Epithelial cell of prostate (primary cell): ENCODE measurements around the gene HMGN1.
"Not testable (repeated sequence)": the region's sequence is repeated elsewhere in the genome, so short reads cannot be mapped to it uniquely, and the experiment has no call there.

Experiments used
- DNase-seq: peaks from one replicate; pipeline ENCODE4 v3.0.0-alpha.2; 2011; ENCODE audit warnings: low read depth, low spot score
- H3K27ac ChIP-seq: fragments of 450-650 bp; 2 replicates; pipeline ENCODE4 v1.5.1; 2017; ENCODE audit warnings: mild to moderate bottlenecking

The HMGN1 gene, protein sequence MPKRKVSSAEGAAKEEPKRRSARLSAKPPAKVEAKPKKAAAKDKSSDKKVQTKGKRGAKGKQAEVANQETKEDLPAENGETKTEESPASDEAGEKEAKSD

DNA sequence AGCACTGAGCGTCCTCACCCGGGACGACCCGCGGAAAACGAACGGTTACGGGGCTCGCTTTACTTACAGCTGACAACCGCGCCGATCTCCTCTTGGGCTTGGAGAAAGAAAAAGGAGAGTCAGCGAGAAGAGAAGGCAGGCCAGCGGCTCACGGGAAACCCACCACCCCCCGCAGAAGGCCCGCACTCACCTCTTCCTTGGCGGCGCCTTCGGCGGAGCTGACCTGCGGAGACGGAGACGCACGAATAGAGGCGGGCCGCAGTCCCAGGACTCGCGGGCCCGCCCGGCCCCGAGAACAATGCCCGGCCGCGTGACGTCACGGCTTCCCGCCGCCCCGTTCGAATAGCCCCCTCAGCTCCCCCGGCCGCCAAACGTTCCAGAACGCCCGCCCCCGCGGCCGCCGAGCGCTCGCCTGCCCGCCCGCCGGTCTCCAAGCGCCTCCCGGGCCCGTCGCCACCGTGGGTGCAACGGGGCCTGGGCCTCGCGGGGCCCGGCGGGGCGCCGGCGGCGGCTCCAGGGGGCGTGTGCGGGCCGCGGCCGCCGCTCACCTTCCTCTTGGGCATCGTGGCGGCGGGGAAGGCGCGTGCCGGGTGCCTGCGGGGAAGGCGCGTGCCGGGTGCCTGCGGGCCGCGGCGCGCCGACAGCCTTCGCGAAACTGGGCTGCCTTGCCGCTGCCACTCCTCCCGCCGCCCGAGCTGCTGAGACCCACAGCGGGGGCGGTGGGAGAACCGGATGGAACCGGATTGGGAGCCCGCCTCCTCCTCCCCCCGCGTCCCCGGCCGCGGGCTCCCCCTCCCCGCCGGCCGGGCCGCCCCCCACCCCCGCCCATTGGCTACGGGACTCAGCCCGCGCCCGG is at the start of gene HMGN1:
HMGN1 (minus strand) TSS at position 734 of the 856 bp plus-strand sequence; CDS start at position 563, 171 bp downstream.
- DNase-seq, result peak; percentile 41
- peak within 1 kb of the TSS; percentile 97 for H3K27ac ChIP-seq

DNA sequence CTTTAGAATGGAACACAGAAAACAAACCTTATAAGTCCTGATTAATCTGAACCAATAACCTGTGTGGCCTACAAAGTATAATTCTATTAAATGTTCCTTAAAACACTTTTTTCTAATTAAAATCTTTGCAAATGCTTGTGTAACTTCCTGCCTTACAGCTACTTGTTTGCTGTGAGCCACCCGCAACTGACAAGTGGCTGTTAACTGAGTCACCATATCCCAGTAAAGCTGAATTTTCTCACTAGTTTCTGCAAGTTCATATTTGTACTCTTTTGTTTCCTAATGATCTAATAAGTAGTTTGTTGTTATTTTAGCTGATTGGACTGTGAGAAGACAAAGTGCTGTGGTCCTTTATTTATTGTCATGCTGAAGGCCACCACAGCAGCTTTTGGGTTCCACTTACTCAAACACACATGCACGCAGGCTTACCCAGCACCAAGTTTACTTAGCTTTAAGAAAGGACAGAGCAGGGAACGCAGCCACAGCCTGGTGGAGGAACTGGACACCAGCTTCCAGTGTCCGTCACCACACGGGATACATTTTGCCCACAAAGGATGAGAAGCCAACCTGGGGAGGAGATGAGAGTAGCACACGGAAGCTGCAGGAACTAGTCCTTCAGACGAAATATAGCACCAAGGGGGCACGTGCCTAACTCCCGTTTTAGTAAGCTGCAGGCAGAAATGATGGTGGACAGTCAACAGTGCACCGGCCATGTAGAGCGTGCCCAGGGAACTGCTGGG is 48.9 kb upstream of the HMGN1 start:
- no peak for DNase-seq
- peak overlapping the region; percentile 7 for H3K27ac ChIP-seq

DNA sequence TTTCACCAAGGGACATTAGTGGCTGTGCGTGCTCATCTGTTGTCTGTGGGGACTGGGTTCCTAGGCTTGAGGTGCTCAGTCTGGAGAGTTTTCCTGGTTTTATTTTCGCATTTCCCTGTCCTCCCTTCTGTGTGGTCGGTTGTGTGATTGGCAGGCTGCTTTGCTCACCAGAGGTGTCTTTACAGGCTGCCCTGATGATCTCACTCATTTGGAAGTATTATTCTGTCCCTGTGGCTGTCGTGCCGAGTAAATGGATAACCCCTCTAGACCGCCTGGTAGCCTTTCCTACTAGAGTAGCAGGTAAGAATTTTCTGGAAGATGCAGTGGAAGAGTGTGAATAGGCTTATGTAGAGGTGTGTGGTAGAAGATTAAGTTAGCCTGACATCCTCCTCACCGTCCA is 44.1 kb upstream of the HMGN1 start:
- no peak overlapping the region for H3K27ac ChIP-seq
- DNase-seq, result no peak

DNA sequence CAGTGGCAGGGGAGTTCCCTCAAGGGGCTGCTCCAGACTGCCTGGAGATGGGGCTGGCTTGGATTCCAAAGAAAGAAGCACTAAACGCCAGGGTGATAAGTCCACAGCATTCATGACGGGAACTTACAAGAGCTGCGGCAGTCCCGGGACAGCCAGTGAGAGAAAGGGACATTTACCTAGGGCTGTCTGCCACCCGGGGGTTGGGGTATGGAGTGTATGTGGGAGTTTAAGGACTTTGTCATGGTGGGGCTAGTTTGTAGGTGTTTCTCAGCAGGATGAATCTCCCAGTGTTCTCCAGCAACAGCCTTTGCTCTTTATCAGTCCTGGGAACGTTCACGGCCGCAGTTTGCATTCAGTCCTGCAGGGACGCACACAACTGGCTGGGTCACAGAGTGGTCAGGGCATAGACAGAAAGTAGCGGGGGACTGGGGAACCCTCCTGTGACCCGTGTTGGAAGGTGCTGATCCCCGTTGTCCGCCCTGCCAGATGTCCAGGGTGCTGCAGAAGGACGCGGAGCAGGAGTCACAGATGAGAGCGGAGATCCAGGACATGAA is 41.4 kb upstream of the HMGN1 start:
- DNase-seq, result no peak
- H3K27ac ChIP-seq, result no peak overlapping the region

DNA sequence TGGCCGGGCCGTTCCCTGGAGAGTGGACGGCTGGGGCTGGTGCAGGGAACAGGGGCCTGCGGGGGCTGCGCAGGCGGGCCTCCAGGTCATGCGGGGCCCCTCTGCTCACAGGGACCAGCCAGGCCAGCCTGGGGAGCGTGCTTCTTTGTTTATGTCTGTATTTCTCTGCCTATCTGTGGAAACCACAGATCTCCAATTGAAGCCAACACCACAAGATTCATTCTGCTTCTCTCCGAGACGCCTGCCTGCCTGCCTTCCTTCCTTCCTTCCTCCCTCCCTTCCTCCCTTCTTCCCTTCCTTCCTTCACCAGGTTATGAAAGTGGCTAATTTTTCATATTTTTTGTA is 39.9 kb upstream of the HMGN1 start:
- DNase-seq, result no peak
- H3K27ac ChIP-seq, result no peak overlapping the region

DNA sequence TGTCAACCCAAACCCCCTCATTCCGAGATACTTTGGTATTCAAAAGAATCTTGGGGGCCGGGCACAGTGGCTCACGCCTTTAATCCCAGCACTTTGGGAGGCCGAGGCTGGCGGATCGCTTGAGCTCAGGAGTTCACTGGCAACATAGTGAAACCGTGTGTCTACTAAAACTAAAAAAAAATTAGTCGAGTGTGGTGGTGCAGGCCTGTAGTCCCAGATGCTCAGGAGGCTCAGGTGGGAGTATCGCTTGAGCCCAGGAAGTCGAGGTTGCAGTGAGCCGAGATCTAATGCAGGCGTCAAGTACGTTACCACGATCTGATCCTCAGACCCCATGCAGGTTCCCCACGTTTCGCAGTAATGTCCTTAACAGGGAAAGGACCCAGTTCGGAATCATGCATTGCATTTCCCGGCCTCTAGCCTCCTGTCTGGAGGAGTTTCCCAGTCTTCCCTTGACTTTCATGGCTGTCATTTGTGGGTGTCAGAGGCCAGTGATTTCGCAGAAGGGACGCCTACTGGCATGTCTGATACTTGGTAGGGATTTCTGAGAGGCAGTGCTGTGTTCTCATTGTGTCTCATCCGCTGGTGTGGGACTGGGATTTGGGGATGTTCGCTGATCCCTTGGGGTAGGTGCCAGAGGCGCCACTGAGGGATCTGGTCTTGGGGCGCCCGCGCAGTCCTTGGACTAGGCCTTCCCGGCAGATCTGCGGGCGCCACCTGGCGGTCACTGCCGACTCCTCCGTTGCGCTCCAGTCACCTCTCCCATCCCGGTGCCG is 39.3 kb upstream of the HMGN1 start:
- DNase-seq, result no peak
- peak overlapping the region; percentile 59 for H3K27ac ChIP-seq

DNA sequence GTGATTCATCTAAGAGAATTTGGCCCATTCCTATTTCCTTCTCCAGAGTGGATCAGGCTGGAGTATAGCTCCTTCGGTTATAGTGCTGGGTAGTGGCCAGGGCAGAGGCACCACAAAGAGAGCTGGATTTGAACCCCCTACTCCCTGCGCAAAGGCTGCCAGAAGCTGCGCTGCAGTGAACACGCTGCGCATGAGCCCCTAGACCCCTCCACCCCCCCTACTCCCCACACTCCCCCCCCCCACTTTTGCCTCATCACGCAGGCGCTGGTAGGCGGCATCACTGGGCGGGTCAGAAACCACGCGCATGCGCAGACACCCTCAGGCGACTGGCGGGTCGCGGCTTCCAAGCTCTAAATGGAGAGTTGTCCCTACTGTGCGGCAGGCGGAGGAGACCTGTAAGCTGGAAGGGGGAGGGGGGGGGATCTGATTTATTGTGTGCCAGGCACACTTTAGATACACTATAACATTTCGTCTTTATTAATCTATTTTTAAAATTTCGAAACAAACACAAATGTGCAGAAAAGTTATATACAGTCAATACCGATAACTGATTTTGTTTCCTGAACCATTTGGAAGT is 38.7 kb upstream of the HMGN1 start:
- DNase-seq, result no peak
- peak overlapping the region; percentile 59 for H3K27ac ChIP-seq

DNA sequence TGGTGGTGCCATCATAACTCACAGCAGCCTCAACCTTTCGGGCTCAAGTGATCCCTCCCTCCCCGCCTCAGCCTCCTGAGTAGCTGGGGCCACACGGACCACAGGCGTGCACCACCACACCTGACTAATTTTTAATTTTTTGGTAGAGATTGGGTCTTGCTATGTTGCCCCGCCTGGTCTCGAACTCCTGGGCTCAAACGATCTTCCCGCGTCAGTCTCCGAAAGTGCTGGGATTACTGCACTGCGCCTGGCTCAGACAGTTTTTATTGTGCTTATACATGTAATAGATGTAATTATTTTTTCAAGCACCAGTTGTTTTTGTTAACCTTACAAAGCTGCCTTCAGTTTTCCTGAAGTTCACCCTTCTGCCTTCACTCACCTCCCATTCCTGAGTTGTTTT is 38.0 kb upstream of the HMGN1 start:
- H3K27ac ChIP-seq, result peak overlapping the region; percentile 59

DNA sequence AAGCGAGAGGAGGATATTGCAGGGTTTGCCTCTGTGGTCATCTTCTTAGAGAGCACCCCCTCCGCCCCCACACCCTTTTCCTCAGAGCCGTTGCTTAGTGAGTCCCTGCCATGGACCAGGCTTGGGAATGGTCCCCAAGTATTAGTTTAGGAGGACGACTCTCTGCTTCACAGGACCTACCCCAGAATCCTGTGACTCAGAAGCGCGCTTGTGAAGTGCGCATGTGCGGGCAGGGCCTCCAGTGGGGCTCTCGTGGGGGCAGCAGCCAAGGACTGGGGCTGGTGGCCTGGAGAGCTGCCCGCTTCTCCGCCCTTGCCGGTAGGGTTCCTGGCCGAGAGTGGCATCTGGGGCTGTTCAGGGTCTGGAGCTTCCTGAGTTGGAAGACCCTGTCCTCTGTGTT is 37.3 kb upstream of the HMGN1 start:
- no peak for DNase-seq
- H3K27ac ChIP-seq, result no peak overlapping the region

More for the DNA sequence above, 38.0 kb upstream of the HMGN1 start:
- no peak for DNase-seq

DNA sequence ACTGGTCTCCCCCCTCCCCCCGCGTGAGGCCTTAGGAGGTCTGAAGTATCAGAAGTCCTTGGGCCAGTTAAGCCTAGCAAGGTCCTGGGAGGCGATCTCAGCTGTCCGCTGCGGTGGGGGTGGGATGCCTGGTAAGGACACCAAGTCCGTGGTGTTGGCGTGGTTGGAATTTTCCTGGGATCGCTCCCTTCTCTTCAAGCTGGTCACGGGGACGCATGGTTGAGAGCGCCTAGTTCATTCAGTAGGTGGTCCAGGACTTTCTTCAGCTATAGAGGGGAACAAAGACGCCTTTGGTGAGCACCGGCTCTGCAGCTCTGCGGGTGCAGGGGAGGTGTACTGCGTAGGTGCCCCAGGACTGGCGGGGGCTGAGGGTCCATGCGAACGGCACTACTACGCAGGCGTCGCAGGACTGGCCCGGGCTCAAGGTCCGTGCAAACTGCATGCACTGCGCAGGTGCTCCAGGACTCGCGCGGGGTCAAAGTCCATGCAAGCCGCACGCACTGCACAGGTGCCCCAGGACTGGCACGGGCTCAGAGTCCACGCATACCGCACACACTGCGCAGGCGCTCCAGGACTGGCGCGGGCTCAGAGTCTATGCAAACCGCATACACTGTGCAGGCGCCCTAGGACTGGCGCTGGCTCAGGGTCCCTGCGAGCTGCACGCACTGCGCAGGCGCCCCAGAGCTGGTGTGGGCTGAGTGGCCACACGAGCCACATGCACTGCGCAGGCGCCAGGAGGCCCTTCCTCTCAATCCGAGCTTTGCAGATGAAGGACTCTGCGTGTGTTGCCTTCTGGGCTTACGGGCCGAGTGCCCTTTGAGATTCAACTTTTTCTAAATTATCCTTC is 36.6 kb upstream of the HMGN1 start:
- DNase-seq, result no peak
- H3K27ac ChIP-seq, result no peak overlapping the region

DNA sequence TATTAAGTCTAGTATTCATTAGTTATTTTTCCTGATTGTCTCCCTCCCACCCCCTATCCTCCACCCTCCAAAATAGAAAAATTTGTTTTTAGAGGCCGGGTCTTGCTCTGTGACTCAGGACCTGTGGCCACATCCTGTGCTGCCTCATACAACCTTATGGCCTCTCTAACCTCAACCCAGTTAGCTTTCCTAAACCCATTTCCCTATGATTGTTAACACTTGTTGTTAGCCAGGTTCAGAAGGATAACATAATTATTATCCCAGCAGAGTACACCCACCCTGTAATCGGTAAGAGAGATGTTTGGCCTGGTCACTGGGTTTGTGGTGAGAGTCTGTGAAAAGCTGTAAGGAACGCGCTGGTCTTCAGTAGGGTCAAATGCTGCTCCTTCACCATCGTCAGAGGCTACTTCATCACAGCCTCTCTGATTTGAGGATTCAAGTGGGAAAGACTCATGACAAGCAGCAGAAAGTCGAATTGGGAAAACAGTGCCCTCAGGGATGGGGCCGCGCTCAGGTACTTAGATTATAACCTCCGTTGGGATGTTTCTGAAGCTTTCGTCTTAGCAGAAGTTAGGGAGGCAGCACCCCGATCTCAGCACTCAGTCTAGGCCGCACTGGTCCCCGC is 35.9 kb upstream of the HMGN1 start:
- DNase-seq, result no peak
- no peak overlapping the region for H3K27ac ChIP-seq

DNA sequence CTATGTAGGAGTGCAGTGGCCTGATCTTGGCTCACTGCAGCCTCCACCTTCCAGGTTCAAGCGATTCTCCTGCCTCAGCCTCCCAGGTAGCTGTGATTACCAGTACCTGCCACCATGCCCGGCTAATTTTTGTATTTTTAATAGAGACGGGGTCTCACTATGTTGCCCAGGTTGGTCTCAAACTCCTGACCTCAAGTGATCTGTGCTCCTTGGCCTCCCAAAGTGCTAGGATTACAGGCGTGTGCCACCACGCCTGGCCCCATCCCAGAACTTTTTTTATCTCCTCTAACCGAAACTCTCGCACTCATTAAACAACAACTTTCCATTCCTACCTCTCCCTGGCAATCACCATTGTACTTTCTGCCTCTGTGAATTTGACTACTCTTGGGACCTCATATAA is 33.2 kb upstream of the HMGN1 start:
- not testable (repeated sequence) for DNase-seq, H3K27ac ChIP-seq

DNA sequence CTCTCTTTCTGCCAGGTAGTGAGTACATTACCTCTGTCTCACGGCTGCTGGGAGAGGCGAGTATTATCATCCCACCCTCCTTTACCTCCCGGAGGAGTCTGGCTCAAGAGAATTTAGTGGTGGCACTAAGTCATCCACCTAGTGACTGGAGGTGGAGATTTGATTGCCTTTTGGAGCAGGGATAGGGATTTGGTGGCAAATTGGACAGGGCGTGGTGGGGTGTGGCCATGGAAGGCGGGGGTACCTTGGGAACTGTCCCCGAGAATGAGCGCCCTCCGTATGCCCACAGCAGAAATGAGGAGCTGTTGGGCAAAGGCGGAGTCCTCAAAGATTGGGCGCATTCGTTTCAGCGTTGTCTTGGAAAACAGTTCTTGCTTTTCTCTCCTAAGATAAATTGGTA is 32.1 kb upstream of the HMGN1 start:
- peak overlapping the region; percentile 52 for H3K27ac ChIP-seq
- DNase-seq, result no peak

DNA sequence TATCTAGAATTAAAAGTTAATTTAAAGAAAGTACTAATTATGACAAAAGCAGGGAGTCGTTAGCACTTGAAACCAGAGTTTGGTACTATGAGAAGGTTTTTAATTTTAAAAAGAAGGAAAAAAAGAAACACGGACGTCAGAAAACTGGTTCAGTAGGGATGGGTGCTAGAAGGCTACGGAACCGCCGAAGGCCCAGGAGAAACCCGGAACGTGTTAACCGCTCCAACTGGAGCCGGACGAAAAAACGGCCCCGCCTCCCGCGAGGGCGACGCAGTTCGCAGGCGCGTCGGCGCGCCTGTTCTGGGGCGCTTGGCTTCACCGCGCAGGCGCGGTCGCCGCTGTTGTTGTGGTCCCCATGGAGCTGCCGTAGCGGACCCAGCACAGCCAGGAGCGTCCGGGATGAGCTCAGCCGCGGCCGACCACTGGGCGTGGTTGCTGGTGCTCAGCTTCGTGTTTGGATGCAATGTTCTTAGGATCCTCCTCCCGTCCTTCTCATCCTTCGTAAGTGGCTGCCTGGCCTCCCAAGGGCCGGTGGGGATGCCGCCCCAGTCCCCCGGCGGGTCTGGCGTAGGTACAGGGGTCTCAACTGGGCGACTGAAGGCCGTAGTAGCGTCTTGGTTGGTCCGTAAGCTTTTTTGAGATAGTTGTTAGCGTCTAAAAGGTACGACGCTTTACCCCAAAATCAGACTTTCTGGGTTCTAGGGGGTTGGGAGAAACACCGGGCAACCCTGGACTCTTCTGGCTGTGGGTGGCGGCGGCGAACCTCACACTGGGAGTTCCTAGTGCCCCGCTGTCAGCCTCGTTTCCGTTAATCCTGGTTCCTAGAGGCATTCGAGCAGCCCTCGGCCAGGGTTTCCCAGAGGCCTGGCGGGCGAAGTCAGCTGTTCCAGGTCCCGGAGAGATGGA is 31.4 kb upstream of the HMGN1 start:
- H3K27ac ChIP-seq, result peak overlapping the region; percentile 52
- DNase-seq, result peak; percentile 62

DNA sequence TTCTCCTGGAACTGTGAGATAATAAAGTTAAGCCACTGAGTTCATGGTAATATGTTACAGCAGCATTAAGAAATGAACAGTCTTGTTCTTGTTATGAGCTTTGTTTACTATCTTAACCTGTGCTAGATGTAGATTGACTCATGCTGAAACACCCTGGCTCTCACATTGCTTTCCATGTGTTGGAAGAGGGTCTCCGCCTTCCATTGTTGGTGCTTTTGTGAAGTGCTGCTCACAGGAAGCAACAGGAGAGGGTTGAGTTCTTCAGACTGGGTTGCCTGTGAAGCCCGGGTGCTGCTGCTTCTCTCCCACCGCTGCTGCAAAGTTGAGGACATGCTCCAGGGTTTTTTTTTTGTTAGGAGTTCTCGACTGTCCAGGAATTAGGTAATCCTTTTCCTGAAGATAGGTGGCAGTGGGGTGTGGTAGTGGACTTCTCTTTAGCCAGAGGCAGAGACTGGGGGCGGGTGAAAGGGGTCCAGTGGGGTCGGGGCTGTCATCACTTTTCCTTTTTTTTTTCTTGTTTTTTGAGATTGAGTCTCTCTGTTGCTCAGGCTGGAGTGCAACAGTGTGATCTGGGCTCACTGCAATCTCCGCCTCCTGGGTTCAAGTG is 28.7 kb upstream of the HMGN1 start:
- peak overlapping the region; percentile 45 for H3K27ac ChIP-seq
- DNase-seq, result peak; percentile 78

DNA sequence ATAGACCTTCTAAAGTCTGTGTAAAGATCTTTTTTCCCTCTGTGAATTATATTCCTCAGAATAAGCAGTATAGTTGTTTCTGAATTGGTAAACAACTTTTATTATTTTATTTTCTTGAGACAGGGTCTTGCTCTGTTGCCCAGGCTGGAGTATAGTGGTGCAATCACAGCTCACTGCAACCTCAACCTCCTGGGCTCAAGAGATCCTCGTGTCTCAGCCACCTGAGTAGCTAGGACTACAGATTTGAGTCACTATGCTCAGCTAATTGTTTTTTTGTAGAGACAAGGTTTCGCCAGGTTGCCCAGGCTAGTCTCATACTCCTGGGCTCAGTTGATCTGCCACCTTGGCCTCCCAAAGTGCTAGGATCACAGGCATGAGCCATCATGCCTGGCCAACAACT is 26.6 kb upstream of the HMGN1 start:
- DNase-seq, result no peak
- no peak overlapping the region for H3K27ac ChIP-seq

DNA sequence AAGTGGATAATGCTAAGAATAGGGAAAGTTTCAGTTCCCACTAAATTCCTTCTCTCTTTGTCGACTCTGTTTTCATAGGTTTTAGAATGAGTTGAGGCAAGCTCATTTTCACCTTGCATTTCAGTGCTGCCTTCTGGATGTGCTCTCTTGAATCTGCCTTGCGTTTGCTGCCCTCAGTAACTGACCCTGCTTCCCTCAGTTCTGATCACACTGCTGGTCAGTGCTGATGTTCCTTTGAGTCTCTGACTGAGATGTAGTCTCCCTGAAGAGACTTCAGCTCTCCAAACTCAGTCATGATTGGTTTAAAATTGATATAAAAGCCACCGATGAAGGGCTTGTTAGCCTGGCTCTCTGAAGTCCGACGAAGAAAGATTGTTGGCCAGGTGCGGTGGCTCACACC is 25.2 kb upstream of the HMGN1 start:
- no peak overlapping the region for H3K27ac ChIP-seq
- DNase-seq, result no peak
